ENCODE results near the gene CLIC4. TPM values are rescaled to one million over a fixed set of nuclear protein-coding genes. Genes with fewer than 3 reads are reported as not detected.

The CLIC4 gene
- total and polyA plus RNA-seq, 2 of the 8 experiments (the other 6 are each of a cell fraction or from before 2014, with no cell fraction given): 77.5 to 293 TPM

DNA sequence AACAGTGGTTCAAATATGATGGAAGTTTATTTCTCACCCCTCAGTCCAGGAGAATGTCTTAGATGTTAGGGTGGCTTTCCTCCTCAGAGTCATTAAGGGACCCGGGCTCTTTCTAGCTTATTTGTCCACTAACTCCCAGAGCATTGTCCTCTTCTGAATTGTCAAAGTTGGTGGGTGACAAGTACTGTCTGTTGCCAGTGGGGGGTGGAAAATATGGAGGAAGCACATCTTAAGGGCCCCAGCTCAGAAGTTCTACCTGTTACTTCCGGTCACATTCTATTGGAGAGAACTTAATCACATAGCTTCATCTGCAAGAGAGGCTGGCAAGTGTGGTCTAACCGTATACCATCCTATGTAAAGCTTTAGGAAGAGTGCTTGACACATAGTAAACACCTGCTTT lies 7.1 kb downstream of the CLIC4 start:
- Histone ChIP-seq H3K4ac (replicated peaks; ENCODE audit: insufficient read length, low read depth, low read length) (no peak overlapping the region), H2BK20ac (ENCODE audit: low read length) (no peak overlapping the region), H2BK5ac (ENCODE audit: low read depth, low read length) (no peak overlapping the region), H3K14ac (ENCODE audit: insufficient read length) (no peak overlapping the region), H3K36me3 (ENCODE audit: control insufficient read depth in 2 of 4, insufficient read depth in 4 of 4, low read length in 3 of 4) (peaks cover 0 to 8% (median 0%) of the 10 kb centered on the region in 4 experiments; a peak in 2 of 8 replicates), H3K18ac (ENCODE audit: extremely low read depth, low read length) (no peak overlapping the region), H3K56ac (replicated peaks; ENCODE audit: insufficient read length, low read depth, low read length) (no peak overlapping the region), H2BK12ac (ENCODE audit: low read depth, low read length) (no peak overlapping the region), H3K9ac (replicated peaks in 1 of 4; ENCODE audit: extremely low read depth in 1 of 4, low read depth in 3 of 4, low read length in 3 of 4) (no peak overlapping the region), H3K79me1 (ENCODE audit: low read depth, low read length) (peaks cover 2% of the 10 kb centered on the region), H4K8ac (ENCODE audit: extremely low read depth, insufficient read depth, low read length) (no peak overlapping the region), H4K20me1 (replicated peaks in 1 of 2; ENCODE audit: control insufficient read depth in 1 of 2, insufficient read depth in 2 of 2, low read length in 2 of 2) (peaks cover 28 to 30% of the 10 kb centered on the region in 2 experiments), H4K5ac (ENCODE audit: insufficient read length, low read depth, low read length) (no peak overlapping the region), H3K79me2 (ENCODE audit: control insufficient read depth in 1 of 2, insufficient read depth in 2 of 2, low read length in 2 of 2) (peaks cover 56 to 97% of the 10 kb centered on the region in 2 experiments), H4K91ac (replicated peaks; ENCODE audit: insufficient read length, low read length) (no peak overlapping the region), H3K9me3 (ENCODE audit: insufficient read depth in 2 of 2, low read depth in 1 of 2, low read length in 1 of 2) (no peaks in the 10 kb centered on the region), H3K27me3 (replicated peaks in 1 of 4; ENCODE audit: control insufficient read depth in 3 of 4, extremely low read depth in 1 of 4, insufficient read depth in 3 of 4, low read length in 3 of 4) (no peaks in the 10 kb centered on the region), H3K4me2 (ENCODE audit: insufficient read depth in 1 of 2, low read depth in 2 of 2, low read length in 2 of 2) (no peak overlapping the region), H2AK5ac (ENCODE audit: low read depth, low read length) (no peak overlapping the region), H2BK15ac (ENCODE audit: low read length) (no peak overlapping the region), H3K23me2 (ENCODE audit: low read depth, low read length) (0 out of 2 replicates have a peak, but pooled peaks cover 2% of the 10 kb centered on the region), H3K4me1 (replicated peaks in 1 of 4; ENCODE audit: control insufficient read depth in 3 of 4, insufficient read depth in 4 of 4, low read length in 3 of 4) (peaks cover 0 to 9% (median 2%) of the 10 kb centered on the region in 4 experiments; a peak in 2 of 7 replicates), H2BK120ac (replicated peaks; ENCODE audit: low read depth, low read length) (no peak overlapping the region), H3K23ac (ENCODE audit: insufficient read length) (no peak overlapping the region), H2AFZ (ENCODE audit: low read length) (no peak overlapping the region), H3K27ac (ENCODE audit: low read depth, low read length) (no peak overlapping the region), H3K4me3 (ENCODE audit: extremely low read depth in 1 of 4, insufficient read depth in 2 of 4, low read depth in 3 of 4, low read length in 4 of 4) (no peak overlapping the region)
- POLR2A ChIA-PET (ENCODE audit: partially characterized antibody): interaction anchor here (1.0 to 2.0 kb wide), 6 partner anchors 10 to 52 kb away, joined by 4 to 11 read pairs (median 6); no protein-coding TSS in a partner anchor
- DNase-seq (ENCODE audit: low read depth in 1 of 2, low spot score in 2 of 2) (peak in 1 of 2 experiments; percentile 37), FAIRE-seq (no peak)
- CTCF ChIA-PET (ENCODE audit: partially characterized antibody): interaction anchor here (1.0 to 1.4 kb wide), 3 partner anchors 11 to 69 kb away, joined by 3 to 6 read pairs (median 4); no protein-coding TSS in a partner anchor
- 94% methylated on average over 3 of the region's 3 CpGs; no CpG with 5 or more reads in 1 of the 2 experiments for whole genome bisulfite sequencing, 2 experiments (ENCODE audit: extremely low coverage in 1 of 2, insufficient coverage in 1 of 2, insufficient read length in 1 of 2, insufficient replicate concordance in 2 of 2, low coverage in 1 of 2, low lambda C conversion rate in 2 of 2, missing lambda C conversion rate in 1 of 2)
- TF ChIP-seq SIN3A (conservative IDR thresholded peaks at IDR 0.05 in 1 of 2, IDR thresholded peaks at IDR 0.05 in 1 of 2; ENCODE audit: low read depth in 1 of 2, low read length in 2 of 2): no peak
- TF ChIP-seq RAD21 (IDR thresholded peaks at IDR 0.05 in 1 of 2, conservative IDR thresholded peaks at IDR 0.05 in 1 of 2; ENCODE audit: low read depth in 2 of 2, low read length in 2 of 2): no peak
- TF ChIP-seq CHD2 (IDR thresholded peaks at IDR 0.05; ENCODE audit: low read length): no peak
- no peak for TF ChIP-seq RXRA (IDR thresholded peaks at IDR 0.05; ENCODE audit: insufficient read depth, low read depth, low read length)
- TF ChIP-seq RBBP5 (IDR thresholded peaks at IDR 0.05; ENCODE audit: borderline replicate concordance, low read depth, low read length): no peak
- no peak for TF ChIP-seq TAF1 (IDR thresholded peaks at IDR 0.05; ENCODE audit: low read depth, low read length)
- no peak for TF ChIP-seq ZNF274 (IDR thresholded peaks at IDR 0.05; ENCODE audit: borderline replicate concordance, extremely low read depth, low read length)
- no peak for TF ChIP-seq BRCA1 (IDR thresholded peaks at IDR 0.05; ENCODE audit: low read depth, low read length)
- TF ChIP-seq HDAC2 (IDR thresholded peaks at IDR 0.05; ENCODE audit: borderline replicate concordance in 1 of 2, low read depth in 2 of 2, low read length in 2 of 2): no peak
- TF ChIP-seq KDM4A (IDR thresholded peaks at IDR 0.05; ENCODE audit: low read depth, low read length, severe bottlenecking): no peak
- TF ChIP-seq PHF8 (conservative IDR thresholded peaks at IDR 0.05; ENCODE audit: low read depth, low read length): no peak
- TF ChIP-seq CEBPB (IDR thresholded peaks at IDR 0.05; ENCODE audit: low read depth, low read length): no peak
- no peak for TF ChIP-seq SIRT6 (IDR thresholded peaks at IDR 0.05; ENCODE audit: low read length)
- no peak for TF ChIP-seq BACH1 (IDR thresholded peaks at IDR 0.05; ENCODE audit: low read length)
